Nucleus accumbens (tissue), 56 donors: Measurements from ENCODE around the gene BIK.
"Not testable (repeated sequence)": the region's sequence is repeated elsewhere in the genome, so short reads cannot be mapped to it uniquely, and the experiment has no call there.

ENCODE experiments used
- DNase-seq, 56 donors: peaks; one replicate each; lab custom pipeline; 2025; lab: John Stamatoyannopoulos, UW

The BIK gene

GRCh38 chr22:43133401-43133800, 22.9 kb downstream of the BIK start:
- DNase-seq = no peak

- no peak for DNase-seq
These were observed 24.0 kb downstream of the BIK start for GRCh38 chr22:43134553-43134952.

DNA sequence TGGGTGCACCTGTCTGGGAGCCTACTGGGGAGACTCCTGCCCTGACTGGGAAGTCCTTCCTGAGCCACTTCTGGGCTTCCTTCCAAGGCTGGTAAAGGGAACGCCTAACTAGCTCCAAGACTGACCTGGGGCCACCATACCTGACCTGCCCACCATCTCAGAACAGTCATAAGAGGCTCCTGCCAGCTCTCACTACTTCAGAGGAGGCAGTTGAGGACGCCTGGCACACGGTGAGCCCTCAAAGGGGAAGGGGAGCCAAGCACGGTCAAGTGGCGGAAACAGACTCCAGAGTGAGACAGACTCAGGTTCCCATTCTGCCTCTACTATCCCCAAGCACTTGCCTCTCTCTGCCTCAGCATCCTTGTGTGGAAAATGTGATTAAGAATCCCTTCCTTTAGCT, 25.0 kb downstream of the BIK start:
- DNase-seq = no peak

DNA sequence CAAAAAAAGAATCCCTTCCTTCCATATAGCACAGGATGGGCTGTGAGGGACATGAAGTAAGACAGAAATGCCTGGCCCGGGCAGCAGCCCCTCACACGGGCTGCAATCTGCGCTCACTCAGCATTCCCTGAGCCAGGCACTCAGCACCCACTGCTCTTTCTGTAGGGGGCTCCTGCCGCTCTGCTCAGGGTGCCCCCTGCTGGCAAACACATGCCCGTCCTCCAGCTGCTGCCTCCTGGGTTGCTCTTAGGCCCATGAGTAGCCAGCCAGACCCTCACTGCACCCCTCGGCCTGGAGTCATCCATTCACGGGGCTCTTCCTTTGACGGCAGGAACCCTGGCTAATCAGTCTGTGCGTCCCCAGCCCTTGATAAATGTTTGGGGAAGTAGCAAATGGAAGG, 25.7 kb downstream of the BIK start:
- DNase-seq = peak in 6 of 56 donors; percentile 2 to 44 (median 11)

GRCh38 chr22:43136801-43137200, 26.3 kb downstream of the BIK start:
- no peak for DNase-seq

- peak in 54 of 56 donors; percentile 25 to 91 (median 77) for DNase-seq
These were observed 32.5 kb downstream of the BIK start, which contains the start of gene MCAT for GRCh38 chr22:43142880-43143562. TSS of gene MCAT (minus strand) at chr22:43143398. CDS start at chr22:43143348, 50 bp downstream.

GRCh38 chr22:43144949-43145348, 34.4 kb downstream of the BIK start:
- no peak for DNase-seq

GRCh38 chr22:43145371-43145770, 34.8 kb downstream of the BIK start:
- DNase-seq = not testable (repeated sequence)

DNA sequence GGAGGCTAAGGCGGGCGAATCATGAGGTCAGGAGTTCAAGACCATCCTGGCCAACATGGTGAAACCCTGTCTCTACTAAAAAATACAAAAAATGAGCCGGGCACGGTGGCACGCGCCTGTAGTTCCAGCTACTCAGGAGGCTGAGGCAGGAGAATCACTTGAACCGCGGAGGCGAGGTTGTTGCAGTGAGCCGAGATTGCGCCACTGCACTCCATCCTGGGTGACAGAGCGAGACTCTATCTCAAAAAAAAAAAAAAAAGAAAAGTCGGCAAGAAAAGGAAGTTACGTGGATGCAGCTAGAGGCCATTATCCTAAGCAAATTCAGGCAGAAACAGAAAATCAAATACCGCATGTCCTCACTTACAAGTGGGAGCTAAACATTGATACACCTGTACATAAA, 35.8 kb downstream of the BIK start:
- not testable (repeated sequence) for DNase-seq

- no peak for DNase-seq
These were observed 37.3 kb downstream of the BIK start for GRCh38 chr22:43147821-43148220.

GRCh38 chr22:43148581-43148980, 38.0 kb downstream of the BIK start:
- DNase-seq = no peak

GRCh38 chr22:43150731-43151206, 40.2 kb downstream of the BIK start:
- no peak for DNase-seq

DNA sequence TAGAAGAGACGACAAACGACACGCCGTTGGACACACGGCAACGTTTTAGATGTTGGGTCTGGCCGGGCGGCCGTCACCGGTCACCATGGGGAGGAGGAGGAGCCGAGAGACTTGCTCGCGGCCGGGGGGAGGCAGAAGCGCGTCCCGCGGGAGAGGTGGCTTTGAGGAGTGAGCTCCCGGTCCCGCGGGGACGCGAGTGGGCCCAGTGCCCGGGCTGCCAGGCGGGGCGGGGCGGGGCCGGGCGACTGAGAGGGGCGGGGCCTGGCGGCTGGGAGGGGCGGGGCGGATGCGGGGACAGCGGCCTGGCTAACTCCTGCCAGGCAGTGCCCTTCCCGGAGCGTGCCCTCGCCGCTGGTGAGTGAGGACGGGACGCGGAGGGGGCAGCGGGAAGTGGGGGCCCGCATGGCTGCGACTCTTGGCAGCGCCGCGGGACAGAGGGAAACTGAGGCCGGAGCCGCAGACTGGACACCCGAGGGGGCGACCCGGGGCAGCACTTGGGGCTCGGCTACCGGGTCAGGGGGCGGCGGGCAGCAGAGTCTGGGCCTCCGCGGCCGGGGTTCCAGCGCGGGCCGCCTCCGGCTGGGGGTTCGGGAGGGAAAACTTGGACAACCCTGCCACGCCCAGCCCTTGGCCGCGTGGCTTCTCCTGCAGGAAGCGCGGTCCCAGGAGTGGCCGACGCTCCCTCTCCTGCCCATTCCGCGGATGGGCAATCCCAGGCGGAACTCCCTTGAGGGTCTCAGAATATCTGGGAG, 40.9 kb downstream of the BIK start, which contains the start of gene TSPO:
TSS of gene TSPO (plus strand) at position 309 of the 752 bp plus-strand sequence. CDS start 7,680 bp downstream, outside the sequence.
- DNase-seq = peak in 53 of 56 donors; percentile 17 to 90 (median 67)

DNA sequence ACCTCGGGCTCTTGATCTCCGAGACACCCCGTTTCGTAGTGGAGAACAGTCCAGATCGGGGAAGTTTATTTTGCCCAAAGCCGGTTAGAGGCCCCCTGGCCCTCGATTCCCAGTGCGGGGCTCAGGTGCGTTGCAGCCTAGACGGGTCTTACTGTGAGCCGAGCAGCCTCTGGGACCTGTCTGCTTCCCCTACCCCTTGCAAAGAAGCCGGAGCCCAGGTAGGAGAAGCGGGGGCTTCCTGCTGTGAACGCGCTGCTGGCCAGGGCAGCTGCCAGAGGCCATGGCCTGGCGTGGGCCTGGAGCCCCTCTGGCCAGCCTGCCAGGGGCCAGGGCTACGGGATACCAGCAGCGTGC, 41.4 kb downstream of the BIK start:
- DNase-seq = no peak

- DNase-seq = peak in 42 of 56 donors; percentile 4 to 79 (median 35)
These were observed 42.0 kb downstream of the BIK start for GRCh38 chr22:43152357-43153071.

DNA sequence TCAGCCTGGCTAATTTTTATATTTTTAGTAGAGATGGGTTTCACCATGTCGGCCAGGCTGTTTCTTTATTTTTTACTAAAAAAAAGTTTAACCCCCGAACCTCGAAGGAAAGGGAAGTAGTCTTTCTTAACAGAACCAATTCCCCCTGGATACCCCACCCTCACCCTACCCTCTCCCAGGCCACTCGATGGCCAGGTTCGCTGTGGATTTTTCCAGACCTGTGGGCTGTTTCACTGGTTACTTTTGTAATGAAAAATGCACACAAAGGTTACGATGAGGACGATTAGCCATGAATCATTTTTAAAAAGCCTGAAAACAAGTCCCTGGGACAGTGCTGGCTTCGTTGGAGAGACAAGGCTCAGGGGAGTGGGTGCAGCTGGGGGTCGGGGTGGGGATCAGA, 43.3 kb downstream of the BIK start:
- DNase-seq = no peak

- DNase-seq = peak in 2 of 56 donors; percentile 12 to 24
These were observed 44.5 kb downstream of the BIK start for GRCh38 chr22:43154887-43155536.

- no peak for DNase-seq
These were observed 45.2 kb downstream of the BIK start for GRCh38 chr22:43155789-43156188.

- DNase-seq = no peak
These were observed 45.9 kb downstream of the BIK start for GRCh38 chr22:43156413-43156812.

GRCh38 chr22:43157874-43158546, 47.5 kb downstream of the BIK start:
- DNase-seq = no peak
